Peyer's patch (tissue), 4 donors: Measurements from ENCODE around the gene CD46.

Experiments
- POLR2A ChIP-seq, 2 donors: fragments of 450-650 bp; IDR thresholded peaks; one replicate each; pipeline ENCODE4 v1.5.1; 2017; ENCODE audit warnings: antibody characterized with exemption in 2 of 2, mild to moderate bottlenecking in 2 of 2, moderate library complexity in 2 of 2
- TF ChIP-seq, protein P1 (sequence below), 6 experiments: fragments of 450-650 bp in 4 of 6; fragments of 200-600 bp in 2 of 6; sonication (generic) in 1 of 6; IDR thresholded peaks; one replicate each; pipeline ENCODE4 v1.5.1; 2017 to 2019; ENCODE audit warnings: antibody characterized with exemption in 6 of 6, mild to moderate bottlenecking in 3 of 6, moderate library complexity in 1 of 6

DNA sequence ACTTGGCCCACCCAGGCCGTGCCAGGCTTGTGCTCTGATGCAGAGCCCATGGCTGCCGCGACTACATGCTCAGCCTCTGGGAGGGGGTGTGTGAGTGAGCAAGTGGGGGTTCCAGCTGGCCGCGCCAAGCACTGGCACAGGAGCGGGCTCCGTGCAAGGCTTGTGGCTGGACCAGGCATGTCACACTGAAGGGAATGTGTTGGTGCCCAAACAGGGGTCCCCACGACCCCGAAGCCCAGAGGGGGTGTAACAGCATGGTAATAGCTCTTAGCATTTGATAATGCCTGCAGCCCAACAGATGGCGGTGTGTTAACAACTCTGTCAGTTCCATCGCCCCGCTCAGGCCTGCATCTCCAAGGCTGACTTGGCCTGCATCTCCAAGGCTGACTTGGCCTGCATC is 38.3 kb upstream of the CD46 start:
- TF ChIP-seq, protein P1, sequence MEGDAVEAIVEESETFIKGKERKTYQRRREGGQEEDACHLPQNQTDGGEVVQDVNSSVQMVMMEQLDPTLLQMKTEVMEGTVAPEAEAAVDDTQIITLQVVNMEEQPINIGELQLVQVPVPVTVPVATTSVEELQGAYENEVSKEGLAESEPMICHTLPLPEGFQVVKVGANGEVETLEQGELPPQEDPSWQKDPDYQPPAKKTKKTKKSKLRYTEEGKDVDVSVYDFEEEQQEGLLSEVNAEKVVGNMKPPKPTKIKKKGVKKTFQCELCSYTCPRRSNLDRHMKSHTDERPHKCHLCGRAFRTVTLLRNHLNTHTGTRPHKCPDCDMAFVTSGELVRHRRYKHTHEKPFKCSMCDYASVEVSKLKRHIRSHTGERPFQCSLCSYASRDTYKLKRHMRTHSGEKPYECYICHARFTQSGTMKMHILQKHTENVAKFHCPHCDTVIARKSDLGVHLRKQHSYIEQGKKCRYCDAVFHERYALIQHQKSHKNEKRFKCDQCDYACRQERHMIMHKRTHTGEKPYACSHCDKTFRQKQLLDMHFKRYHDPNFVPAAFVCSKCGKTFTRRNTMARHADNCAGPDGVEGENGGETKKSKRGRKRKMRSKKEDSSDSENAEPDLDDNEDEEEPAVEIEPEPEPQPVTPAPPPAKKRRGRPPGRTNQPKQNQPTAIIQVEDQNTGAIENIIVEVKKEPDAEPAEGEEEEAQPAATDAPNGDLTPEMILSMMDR (IDR thresholded peaks at IDR 0.05): no peak
- TF ChIP-seq POLR2A (IDR thresholded peaks at IDR 0.05): no peak
